ENCODE data around the gene MFSD12. TPM values are rescaled to one million over a fixed set of nuclear protein-coding genes. Genes with fewer than 3 reads are reported as not detected.

Gene MFSD12
- total and polyA plus RNA-seq, 2 of the 8 experiments (the other 6 are each of a cell fraction or from before 2014, with no cell fraction given) = 59.6 to 71.3 TPM

DNA sequence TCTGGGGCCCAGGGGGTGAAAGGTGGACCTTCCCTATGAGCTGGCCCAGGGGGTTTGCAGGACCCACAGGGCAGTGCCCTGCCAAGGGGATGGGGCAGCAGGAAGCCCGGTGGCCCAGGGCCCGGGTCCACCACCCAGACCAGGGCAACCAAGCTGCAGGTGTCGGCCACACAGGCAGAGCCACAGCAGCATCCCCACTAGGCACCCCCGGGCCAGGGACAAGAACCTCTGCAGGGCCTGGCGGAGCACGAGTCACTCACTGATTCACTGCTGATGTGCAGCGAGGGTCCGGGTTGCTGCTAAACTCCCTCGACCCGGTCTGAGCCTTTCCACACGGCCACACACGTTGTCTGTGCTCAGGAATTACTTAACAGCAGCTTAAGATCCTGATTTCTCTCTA lies 42.5 kb downstream of the MFSD12 start (continued):
- TF ChIP-seq BACH1 (IDR thresholded peaks at IDR 0.05; ENCODE audit: low read length) (no peak), YY1 (IDR thresholded peaks at IDR 0.05; ENCODE audit: low read depth, low read length) (no peak), CBX5 (IDR thresholded peaks at IDR 0.05; ENCODE audit: low read depth, low read length) (no peak), POLR2A (IDR thresholded peaks at IDR 0.05; ENCODE audit: control extremely low read depth in 1 of 2, low read depth in 2 of 2, low read length in 2 of 2) (no peak), PHF8 (conservative IDR thresholded peaks at IDR 0.05; ENCODE audit: low read depth, low read length) (no peak), CHD1 (IDR thresholded peaks at IDR 0.05; ENCODE audit: low read depth, low read length) (no peak)

Measured in H1 (cell line).